ENCODE data around the gene CPEB3.

GRCh38 chr10:92181575-92181974 is 109.3 kb downstream of the CPEB3 start:
- TF ChIP-seq REST (IDR thresholded peaks at IDR 0.05; ENCODE audit: insufficient replicate concordance, low read depth) (no peak), POLR2AphosphoS5 (IDR thresholded peaks at IDR 0.05; ENCODE audit: low read depth) (no peak)
